AG04449 (cell line): ENCODE results near the gene STAT6.

ENCODE experiments used
- CTCF ChIA-PET: fragments of 350-600 bp; formaldehyde crosslinking; extraction: SDS; loops from one replicate; lab custom pipeline; 2021; ENCODE audit warnings: antibody characterized with exemption; lab: Yijun Ruan, JAX
- POLR2A ChIA-PET: fragments of 400-600, 350-600 bp; formaldehyde crosslinking; extraction: SDS; loops from one replicate; lab custom pipeline; 2020; ENCODE audit warnings: antibody characterized with exemption, inconsistent platforms; lab: Yijun Ruan, JAX
- DNase-seq: peaks from one replicate; pipeline ENCODE4 v3.0.0-alpha.2; 2010; ENCODE audit warnings: low read depth, low spot score
- H3K4me3 ChIP-seq: 2 replicates; pipeline ENCODE4 v1.5.1; 2011; ENCODE audit warnings: low read depth, mild to moderate bottlenecking, control low read depth, low read length
- CTCF ChIP-seq: IDR thresholded peaks from one replicate; pipeline ENCODE4 v1.5.1; 2011; ENCODE audit warnings: mild to moderate bottlenecking, moderate library complexity, low read length, control low read depth, inconsistent platforms; ENCODE audit not compliant: insufficient read depth; ENCODE audit errors: missing control alignments

Gene STAT6

GRCh38 chr12:57142727-57143126 is 31.6 kb upstream of the STAT6 start:
- ChIA-PET POLR2A (no interaction called here), CTCF (interaction anchor here (1.3 to 1.6 kb wide), 3 partner anchors 19 to 71 kb away, joined by 3 to 7 read pairs (median 6); no protein-coding TSS in a partner anchor)
- DNase-seq, result no peak

DNA sequence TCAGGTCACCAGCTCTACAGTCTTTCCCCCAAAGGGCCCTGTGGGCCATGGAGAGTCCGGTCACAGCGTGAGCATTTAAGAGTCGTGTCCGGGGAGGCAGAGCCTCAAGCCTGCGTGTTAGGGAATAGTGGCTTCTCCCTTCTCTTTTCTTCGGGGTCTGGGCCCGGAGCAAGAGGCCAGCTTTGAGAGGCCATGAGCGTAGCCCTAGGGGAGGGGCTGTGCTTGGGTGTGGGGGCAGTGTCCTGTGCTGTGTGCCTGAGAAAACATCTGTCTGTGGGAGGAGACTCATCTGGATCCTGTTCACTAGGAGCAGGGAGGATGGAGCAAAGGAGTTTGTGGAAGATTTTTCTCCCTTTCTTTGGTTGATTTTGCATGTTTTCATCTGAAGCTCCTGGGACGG is 31.0 kb upstream of the STAT6 start:
- CTCF ChIA-PET, result interaction anchor here (1.0 to 2.6 kb wide), 6 partner anchors 8 to 72 kb away, joined by 3 to 11 read pairs (median 6); no protein-coding TSS in a partner anchor
- DNase-seq, result no peak
- no peak overlapping the region for H3K4me3 ChIP-seq
- TF ChIP-seq CTCF, result no peak
- POLR2A ChIA-PET, result no interaction called here

More at GRCh38 chr12:57142727-57143126, 31.6 kb upstream of the STAT6 start:
- TF ChIP-seq CTCF, result no peak
- H3K4me3 ChIP-seq, result no peak overlapping the region

GRCh38 chr12:57141249-57141648 is 30.1 kb upstream of the STAT6 start:
- ChIA-PET CTCF (interaction anchor here (0.9 to 2.6 kb wide), 7 partner anchors 9 to 75 kb away, joined by 3 to 11 read pairs (median 6); no protein-coding TSS in a partner anchor), POLR2A (interaction anchor here (0.6 kb wide), 1 partner anchor 46 kb away, joined by 3 read pairs; no protein-coding TSS in a partner anchor)
- no peak for DNase-seq
- no peak for TF ChIP-seq CTCF
- no peak overlapping the region for H3K4me3 ChIP-seq

DNA sequence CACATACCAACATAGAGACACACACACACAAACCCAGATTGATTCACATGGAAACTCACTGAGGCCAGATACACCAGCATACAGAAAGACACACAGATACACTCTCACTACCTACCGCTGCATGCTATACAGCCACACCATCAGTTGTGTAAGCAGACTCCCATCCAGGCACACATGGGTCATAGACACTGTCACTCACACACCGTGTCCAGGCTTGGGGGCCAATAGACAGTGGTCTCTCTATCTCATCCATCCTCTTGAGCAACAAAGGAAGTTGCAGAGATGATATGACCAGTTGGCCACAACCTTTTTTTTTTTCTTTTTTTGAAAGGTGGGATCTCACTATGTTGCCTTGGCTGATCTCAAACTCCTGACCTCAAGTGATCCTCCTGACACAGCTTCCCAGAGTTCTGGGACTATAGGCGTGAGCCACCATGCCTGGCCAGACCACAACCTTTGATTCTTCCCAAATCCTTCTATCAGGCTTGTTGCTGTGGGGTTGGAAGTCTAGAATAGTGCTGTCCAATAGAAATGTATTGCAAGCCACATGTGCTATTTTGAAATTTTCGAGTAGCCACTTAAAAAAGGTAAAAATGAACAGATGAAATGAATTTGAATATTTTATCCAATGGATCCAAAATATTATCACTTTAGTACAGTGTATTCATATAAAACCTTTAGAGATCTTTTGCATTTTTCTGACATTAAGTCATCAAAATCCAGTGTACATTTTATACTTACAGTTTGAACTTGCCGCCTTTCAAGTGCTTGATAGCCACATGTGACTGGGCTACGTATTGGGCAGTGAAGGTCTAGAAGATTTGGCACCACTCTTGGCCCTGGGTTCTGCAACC is 28.9 kb upstream of the STAT6 start:
- CTCF ChIA-PET, result interaction anchor here (0.9 to 2.6 kb wide), 4 partner anchors 9 to 68 kb away, joined by 3 to 11 read pairs (median 6); no protein-coding TSS in a partner anchor
- no peak for DNase-seq
- POLR2A ChIA-PET, result interaction anchor here (0.6 kb wide), 1 partner anchor 42 kb away, joined by 4 read pairs; no protein-coding TSS in a partner anchor
- H3K4me3 ChIP-seq, result no peak overlapping the region
- TF ChIP-seq CTCF, result no peak

DNA sequence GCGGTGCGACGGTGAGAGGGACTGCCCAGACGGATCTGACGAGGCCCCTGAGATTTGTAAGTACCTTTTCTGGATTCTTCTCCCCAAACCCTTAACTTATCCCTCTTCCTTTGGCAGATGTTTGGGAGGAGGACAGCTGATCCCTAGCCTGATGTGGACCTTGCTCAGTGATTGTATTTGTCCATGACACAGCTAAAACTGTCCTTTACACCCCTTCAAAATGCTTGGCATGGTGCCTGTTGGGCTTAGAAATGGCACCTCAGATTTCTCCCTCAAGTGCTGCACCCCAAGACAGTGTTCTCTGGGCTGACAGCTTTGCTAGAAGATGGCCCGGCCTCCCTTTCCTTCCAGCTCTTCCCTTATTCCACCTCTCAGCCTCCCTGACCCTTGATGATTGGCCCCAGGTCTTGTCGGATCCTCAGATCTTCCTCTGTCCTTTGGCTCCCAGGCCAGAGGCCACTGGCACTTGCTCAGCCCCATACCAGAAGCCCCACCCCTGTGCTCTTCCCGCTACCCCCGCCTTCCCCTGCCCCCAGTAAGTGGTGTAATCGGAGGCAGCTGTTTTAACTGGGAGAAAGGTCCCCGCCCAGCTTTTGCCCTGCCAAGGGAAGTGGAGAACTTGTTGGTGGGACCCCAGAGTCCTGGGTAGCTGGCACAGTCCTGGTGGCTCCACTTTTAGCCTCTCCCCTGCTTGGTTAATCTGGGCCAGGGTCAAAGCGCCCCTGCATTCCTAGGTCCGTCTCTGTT is 27.5 kb upstream of the STAT6 start:
- POLR2A ChIA-PET, result interaction anchor here (2.0 kb wide), 1 partner anchor 10 kb away, joined by 10 read pairs; no protein-coding TSS in a partner anchor
- H3K4me3 ChIP-seq, result no peak overlapping the region
- no peak for DNase-seq
- CTCF ChIA-PET, result interaction anchor here (0.8 to 24.7 kb wide), 3 partner anchors 15 to 70 kb away, joined by 3 to 874 read pairs (median 5); no protein-coding TSS in a partner anchor
- TF ChIP-seq CTCF, result no peak
